Right kidney (tissue), 1 donor: ENCODE measurements around the gene ARFIP2.

ENCODE experiments used
- DNase-seq: peaks from one replicate; pipeline ENCODE4 v3.0.0-alpha.2; 2016

The ARFIP2 gene

GRCh38 chr11:6448574-6448973 lies 32.6 kb downstream of the ARFIP2 start:
- DNase-seq = no peak

DNA sequence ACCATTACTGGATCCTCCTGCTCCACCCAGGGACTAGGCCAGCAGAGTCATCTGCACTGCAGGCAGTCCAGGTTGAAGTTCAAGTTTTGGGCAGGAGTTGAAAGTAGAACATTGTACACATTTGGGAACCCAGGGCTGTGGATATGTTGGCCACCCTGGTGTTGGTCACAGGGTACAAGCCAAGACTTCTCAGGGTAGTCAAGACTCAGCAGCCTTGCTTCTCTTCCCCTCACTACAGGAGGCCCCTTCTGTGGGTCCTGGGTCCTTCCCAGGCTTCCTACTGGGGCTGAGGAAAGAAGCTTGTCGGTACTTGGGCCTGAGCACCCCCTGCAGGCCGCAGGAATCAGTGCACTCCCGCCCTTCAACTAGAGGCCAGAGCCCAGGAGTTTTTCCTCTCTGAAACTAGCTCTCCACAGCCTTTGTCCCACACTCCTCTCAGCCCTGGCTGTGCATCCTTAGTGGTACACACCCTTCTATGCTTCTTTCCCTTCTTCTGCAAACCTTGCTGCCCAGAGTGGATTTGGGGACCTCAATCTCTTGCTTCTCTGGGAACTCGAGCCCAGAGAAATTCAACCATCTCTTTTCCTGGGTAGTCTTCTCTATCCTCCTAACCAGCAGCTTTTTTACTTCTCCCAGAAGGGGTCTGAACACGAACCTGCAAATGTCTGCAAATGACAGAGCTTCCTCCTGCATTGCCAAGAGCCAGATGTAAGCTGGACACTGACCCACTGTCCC lies 37.7 kb downstream of the ARFIP2 start:
- peak; percentile 21 for DNase-seq

GRCh38 chr11:6442441-6442840 lies 38.7 kb downstream of the ARFIP2 start:
- no peak for DNase-seq

- DNase-seq = no peak
Observed at GRCh38 chr11:6440906-6441358, 40.2 kb downstream of the ARFIP2 start, which contains the start of gene HPX. Gene HPX (minus strand): TSS chr11:6440987. CDS start chr11:6440963, 24 bp downstream.

DNA sequence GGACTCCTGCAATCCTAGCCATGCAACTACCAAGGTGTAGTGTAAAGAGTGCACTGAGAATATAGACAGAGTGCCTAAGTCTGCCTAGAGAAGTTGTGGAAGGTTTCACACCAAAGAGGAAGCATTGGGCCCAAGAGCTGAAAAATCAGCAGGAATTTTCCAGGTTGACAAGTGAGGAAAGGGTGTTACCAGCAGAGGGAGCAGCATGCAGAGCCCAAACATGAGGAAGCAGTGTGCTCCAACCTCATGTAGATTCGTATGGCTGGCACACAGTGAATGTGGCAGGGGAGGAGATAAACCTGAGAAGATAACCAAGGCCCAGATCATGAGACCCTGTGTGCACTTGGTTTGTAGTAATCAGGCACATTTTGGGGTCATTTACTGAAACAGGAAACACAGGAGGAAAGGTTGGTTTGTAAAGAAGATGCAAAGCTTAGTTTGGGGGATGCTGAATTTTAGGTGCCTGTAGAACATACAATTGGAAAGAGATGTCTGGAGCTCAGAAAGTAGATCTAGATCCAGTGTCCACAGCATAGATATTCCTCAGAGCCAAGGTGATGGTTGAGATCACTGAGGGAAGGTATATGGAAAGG lies 42.1 kb downstream of the ARFIP2 start:
- DNase-seq = peak; percentile 20

DNA sequence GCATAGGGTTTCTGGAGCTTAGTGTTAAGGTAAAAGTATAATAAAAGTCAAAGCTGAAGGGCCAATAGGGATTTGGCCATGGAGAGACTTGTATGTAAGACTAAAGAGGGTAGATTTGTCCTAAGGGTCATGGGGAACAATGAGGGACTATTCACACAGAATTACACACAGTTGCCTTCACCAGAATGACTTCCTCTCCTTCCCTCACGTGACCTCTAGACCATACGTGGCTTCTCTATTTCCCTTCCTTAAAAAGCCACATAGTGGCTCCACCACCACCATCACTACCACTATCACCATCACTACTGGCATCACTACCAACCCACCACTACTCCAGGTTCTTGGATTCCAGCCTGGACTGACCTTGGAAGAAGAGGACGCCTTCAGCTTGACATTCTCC lies 43.1 kb downstream of the ARFIP2 start:
- DNase-seq = no peak

GRCh38 chr11:6437423-6437822 lies 43.7 kb downstream of the ARFIP2 start:
- DNase-seq = no peak

GRCh38 chr11:6433998-6434660 lies 47.0 kb downstream of the ARFIP2 start:
- no peak for DNase-seq

- DNase-seq = no peak
Observed at GRCh38 chr11:6431861-6432260, 49.3 kb downstream of the ARFIP2 start.

DNA sequence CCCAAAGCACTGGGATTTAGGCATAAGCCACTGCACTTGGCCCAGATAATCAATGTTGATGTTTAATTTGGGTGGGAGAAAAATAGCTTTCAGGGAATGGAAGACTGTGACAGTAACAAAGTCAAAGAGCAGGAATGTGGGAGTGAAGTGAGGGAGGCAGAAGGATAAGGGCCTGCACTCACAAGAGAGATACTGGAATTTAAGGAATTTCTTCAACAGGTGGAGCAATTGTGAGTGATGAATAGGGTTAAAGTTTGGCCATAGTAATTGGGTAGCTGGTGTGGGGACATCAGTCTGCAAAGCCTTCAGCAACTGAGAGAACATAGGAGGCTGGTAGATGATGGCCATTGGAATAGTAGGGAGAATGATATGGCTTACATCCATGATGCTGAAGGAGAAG lies 53.6 kb downstream of the ARFIP2 start:
- no peak for DNase-seq
